ENCODE results near the gene CLDND1. TPM values are rescaled to one million over a fixed set of nuclear protein-coding genes. Genes with fewer than 3 reads are reported as not detected.
A peak's percentile ranks its signal among the peaks of the same experiment; 100 is the strongest.

The CLDND1 gene
- total RNA-seq, 2 experiments from 2014 or later: 168 to 185 TPM

DNA sequence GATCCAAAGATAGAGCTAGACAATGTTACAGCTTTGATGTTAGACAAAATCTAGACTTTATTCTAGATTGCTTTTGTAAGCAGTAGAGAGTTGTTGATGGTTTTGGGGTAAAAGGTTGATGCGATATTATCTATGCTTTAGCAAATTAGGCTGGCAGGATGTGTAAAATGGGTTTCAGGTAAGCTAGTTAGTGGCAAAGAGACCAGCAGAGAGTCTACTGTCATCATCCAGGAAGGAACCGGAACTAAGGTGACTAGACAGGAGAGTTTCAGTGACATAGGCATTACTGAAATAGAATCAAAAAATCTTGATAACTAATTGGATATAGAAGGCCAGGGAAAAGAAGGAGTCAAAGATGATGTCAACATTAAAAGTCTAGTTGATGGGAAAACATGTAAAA, 14.1 kb downstream of the CLDND1 start:
- no peak overlapping the region for H3K4me3 ChIP-seq (ENCODE audit: low read length)
- Mint-ChIP-seq H3K4me1 (ENCODE audit: low read depth) (peaks cover 11% of the 10 kb centered on the region), H3K9me3 (no peaks in the 10 kb centered on the region), H3K36me3 (ENCODE audit: low read depth) (peaks cover 58% of the 10 kb centered on the region), H3K27ac (peak overlapping the region; percentile 7), H3K27me3 (no peaks in the 10 kb centered on the region), H3K4me3 (no peak overlapping the region)
- no peaks in the 10 kb centered on the region for H3K9me3 ChIP-seq (ENCODE audit: control insufficient read depth in 1 of 2, insufficient read depth in 1 of 2, low read length in 2 of 2)
- ATAC-seq (ENCODE audit: poor library complexity) (peak; percentile 52), DNase-seq (peak in 2 of 14 experiments; percentile 30 to 36)
- H3K36me3 ChIP-seq (ENCODE audit: insufficient read depth, low read length): peaks cover 35% of the 10 kb centered on the region
- CTCF ChIA-PET: no interaction called here
- H3K4me1 ChIP-seq (ENCODE audit: insufficient read depth, low read length): peaks cover 2% of the 10 kb centered on the region
- intact Hi-C loops (cut with DNase I, micrococcal nuclease): no loop called here
- POLR2A ChIA-PET: interaction anchor here (1.4 kb wide), 1 partner anchor 48 kb away, joined by 4 read pairs; no protein-coding TSS in a partner anchor
- no peak overlapping the region for H3K27ac ChIP-seq (ENCODE audit: low read depth in 1 of 2, low read length in 2 of 2)
- TF ChIP-seq, protein P1, sequence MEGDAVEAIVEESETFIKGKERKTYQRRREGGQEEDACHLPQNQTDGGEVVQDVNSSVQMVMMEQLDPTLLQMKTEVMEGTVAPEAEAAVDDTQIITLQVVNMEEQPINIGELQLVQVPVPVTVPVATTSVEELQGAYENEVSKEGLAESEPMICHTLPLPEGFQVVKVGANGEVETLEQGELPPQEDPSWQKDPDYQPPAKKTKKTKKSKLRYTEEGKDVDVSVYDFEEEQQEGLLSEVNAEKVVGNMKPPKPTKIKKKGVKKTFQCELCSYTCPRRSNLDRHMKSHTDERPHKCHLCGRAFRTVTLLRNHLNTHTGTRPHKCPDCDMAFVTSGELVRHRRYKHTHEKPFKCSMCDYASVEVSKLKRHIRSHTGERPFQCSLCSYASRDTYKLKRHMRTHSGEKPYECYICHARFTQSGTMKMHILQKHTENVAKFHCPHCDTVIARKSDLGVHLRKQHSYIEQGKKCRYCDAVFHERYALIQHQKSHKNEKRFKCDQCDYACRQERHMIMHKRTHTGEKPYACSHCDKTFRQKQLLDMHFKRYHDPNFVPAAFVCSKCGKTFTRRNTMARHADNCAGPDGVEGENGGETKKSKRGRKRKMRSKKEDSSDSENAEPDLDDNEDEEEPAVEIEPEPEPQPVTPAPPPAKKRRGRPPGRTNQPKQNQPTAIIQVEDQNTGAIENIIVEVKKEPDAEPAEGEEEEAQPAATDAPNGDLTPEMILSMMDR (IDR thresholded peaks at IDR 0.05): no peak
- no peaks in the 10 kb centered on the region for H3K27me3 ChIP-seq (ENCODE audit: control insufficient read depth in 1 of 2, insufficient read depth in 2 of 2, low read length in 2 of 2)

DNA sequence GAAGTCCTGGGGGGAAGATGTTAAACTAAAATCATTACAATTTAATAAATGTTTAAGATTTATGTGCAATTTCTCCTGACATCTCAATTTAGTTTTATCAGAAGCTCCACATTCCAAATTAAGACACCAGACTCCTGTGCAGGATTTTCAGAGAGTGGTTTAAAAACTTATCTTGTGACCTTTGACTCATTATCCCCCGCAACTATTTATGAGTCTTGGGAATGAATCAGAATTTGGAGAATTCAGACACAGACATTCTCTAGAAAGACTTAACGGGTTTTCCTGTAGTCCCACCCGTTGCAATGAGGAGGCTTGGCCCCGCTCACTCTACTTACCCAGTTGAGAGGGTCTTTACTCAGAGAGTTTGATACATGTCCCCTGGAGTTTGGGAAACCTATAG, 18.2 kb downstream of the CLDND1 start:
- H3K9me3 Mint-ChIP-seq: no peaks in the 10 kb centered on the region
- intact Hi-C loops (cut with DNase I, micrococcal nuclease): no loop called here
- H3K36me3 ChIP-seq (ENCODE audit: insufficient read depth, low read length): peaks cover 7% of the 10 kb centered on the region
- H3K4me1 Mint-ChIP-seq (ENCODE audit: low read depth): peaks cover 6% of the 10 kb centered on the region
- no peak overlapping the region for H3K4me3 Mint-ChIP-seq
- CTCF ChIA-PET: no interaction called here
- H3K36me3 Mint-ChIP-seq (ENCODE audit: low read depth): peaks cover 22% of the 10 kb centered on the region
- no peak overlapping the region for H3K27ac ChIP-seq (ENCODE audit: low read depth in 1 of 2, low read length in 2 of 2)
- H3K27me3 Mint-ChIP-seq: no peaks in the 10 kb centered on the region
- H3K4me1 ChIP-seq (ENCODE audit: insufficient read depth, low read length): peaks cover 1% of the 10 kb centered on the region
- ATAC-seq (ENCODE audit: poor library complexity) (no peak), DNase-seq (no peak)
- no peaks in the 10 kb centered on the region for H3K9me3 ChIP-seq (ENCODE audit: control insufficient read depth in 1 of 2, insufficient read depth in 1 of 2, low read length in 2 of 2)
- POLR2A ChIA-PET: no interaction called here
- H3K4me3 ChIP-seq (ENCODE audit: low read length): no peak overlapping the region
- TF ChIP-seq, protein P1 (IDR thresholded peaks at IDR 0.05): no peak
- H3K27me3 ChIP-seq (ENCODE audit: control insufficient read depth in 1 of 2, insufficient read depth in 2 of 2, low read length in 2 of 2): no peaks in the 10 kb centered on the region
- H3K27ac Mint-ChIP-seq: no peak overlapping the region

DNA sequence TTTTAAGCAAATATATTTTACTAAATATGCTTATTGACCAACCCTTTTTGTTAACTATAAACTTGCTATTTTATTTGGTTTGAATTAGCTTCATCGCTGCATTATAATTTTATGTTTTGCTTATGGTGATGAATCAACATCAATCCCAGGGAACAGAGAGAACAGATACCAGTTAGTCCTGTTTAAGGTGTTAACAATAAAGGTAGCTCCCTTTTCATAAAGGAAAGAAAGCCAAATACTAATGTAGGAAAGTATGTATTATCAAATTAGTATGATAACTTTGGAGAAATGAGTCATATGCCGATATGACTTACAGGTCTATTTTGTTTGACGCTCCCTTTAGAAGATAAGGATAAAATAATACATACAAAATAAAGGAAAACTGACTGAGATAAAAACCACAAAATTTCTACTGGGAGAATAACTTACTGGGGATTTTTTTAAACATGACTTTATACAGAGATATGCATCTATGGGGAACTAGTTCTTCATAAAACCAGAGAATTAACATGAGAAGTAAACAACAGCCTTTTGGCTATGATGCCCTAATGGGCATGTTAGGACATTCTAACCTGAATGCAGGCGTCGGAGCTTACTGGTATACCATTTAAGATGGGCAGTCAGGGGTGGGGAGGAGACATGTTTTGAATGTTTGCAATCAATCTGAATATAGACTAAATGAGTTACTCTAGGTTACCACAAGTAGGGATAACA, 20.7 kb downstream of the CLDND1 start:
- H3K9me3 Mint-ChIP-seq: no peaks in the 10 kb centered on the region
- no peak for ATAC-seq (ENCODE audit: poor library complexity)
- no peak overlapping the region for H3K27ac Mint-ChIP-seq

More for the DNA sequence above, 20.7 kb downstream of the CLDND1 start:
- DNase-seq: no peak
- POLR2A ChIA-PET: no interaction called here
- CTCF ChIA-PET: interaction anchor here (0.7 to 1.1 kb wide), 2 partner anchors 9 to 63 kb away, joined by 3 read pairs; no protein-coding TSS in a partner anchor
- H3K4me3 Mint-ChIP-seq: no peak overlapping the region
- H3K27me3 Mint-ChIP-seq: no peaks in the 10 kb centered on the region
- H3K4me1 Mint-ChIP-seq (ENCODE audit: low read depth): no peaks in the 10 kb centered on the region
- H3K4me1 ChIP-seq (ENCODE audit: insufficient read depth, low read length): no peaks in the 10 kb centered on the region
- H3K36me3 Mint-ChIP-seq (ENCODE audit: low read depth): peaks cover 11% of the 10 kb centered on the region
- no peaks in the 10 kb centered on the region for H3K27me3 ChIP-seq (ENCODE audit: control insufficient read depth in 1 of 2, insufficient read depth in 2 of 2, low read length in 2 of 2)
- no peak overlapping the region for H3K4me3 ChIP-seq (ENCODE audit: low read length)
- H3K36me3 ChIP-seq (ENCODE audit: insufficient read depth, low read length): no peaks in the 10 kb centered on the region
- intact Hi-C loops (cut with DNase I, micrococcal nuclease): no loop called here
- H3K27ac ChIP-seq (ENCODE audit: low read depth in 1 of 2, low read length in 2 of 2): no peak overlapping the region
- no peaks in the 10 kb centered on the region for H3K9me3 ChIP-seq (ENCODE audit: control insufficient read depth in 1 of 2, insufficient read depth in 1 of 2, low read length in 2 of 2)
- TF ChIP-seq, protein P1 (IDR thresholded peaks at IDR 0.05): no peak
